ENCODE results near the gene HPS4. TPM values are rescaled to one million over a fixed set of nuclear protein-coding genes. Genes with fewer than 3 reads are reported as not detected.

Gene HPS4
- total and polyA plus RNA-seq, 2 experiments from 2014 or later, result 16.2 to 27.1 TPM

DNA sequence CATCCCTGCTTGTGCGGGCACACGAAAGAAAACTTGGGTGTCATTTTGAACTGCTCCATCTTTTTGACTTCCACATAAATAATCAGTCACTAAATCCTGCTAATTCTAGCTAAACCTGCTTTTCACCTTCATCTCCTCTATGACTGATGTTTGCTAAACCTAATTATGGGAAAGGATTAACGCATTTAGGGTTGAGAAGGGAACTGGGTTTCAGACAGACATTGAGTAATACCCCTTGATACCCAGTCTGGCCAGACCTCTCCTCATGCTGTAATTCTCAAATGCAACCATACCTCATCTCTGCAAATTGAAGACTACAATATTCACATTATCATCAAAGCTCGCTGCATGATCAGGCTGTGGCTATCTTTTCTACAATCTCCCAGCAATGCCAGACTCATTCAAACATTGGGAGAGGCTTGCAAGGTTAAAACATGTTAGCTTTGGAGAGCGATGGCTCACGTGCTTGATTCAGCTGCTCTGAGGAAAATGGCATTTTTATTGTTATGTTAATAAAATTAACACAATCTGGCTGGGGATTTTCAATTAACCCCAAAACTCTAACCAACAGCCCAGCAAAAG lies 2.4 kb downstream of the HPS4 start:
- peaks cover 20% of the 10 kb centered on the region for H3K4me1 ChIP-seq (ENCODE audit: insufficient read depth)
- no peaks in the 10 kb centered on the region for H3K27me3 ChIP-seq (replicated peaks; ENCODE audit: insufficient read depth)
- no peak overlapping the region for H2AFZ ChIP-seq
- in situ Hi-C loops (cut with MboI), result no loop called here
- no peak overlapping the region for H3K4me2 ChIP-seq (ENCODE audit: unreplicated experiment)
- H3K4me3 ChIP-seq, result no peak overlapping the region
- H3F3A ChIP-seq (ENCODE audit: insufficient read depth), result no peaks in the 10 kb centered on the region; the same call in 1 of the 2 replicates
- no peaks in the 10 kb centered on the region for H3K9me3 ChIP-seq (ENCODE audit: low read depth)
- no peak overlapping the region for H3K9ac ChIP-seq
- no peaks in the 10 kb centered on the region for H3K36me3 ChIP-seq (ENCODE audit: low read depth)
- H3K79me2 ChIP-seq (ENCODE audit: insufficient read depth), result peaks cover 64% of the 10 kb centered on the region
- no peak for DNase-seq
- H3K27ac ChIP-seq, result no peak overlapping the region
- TF ChIP-seq EZH2 (IDR thresholded peaks at IDR 0.05; ENCODE audit: insufficient read depth, poor library complexity, severe bottlenecking), result no peak
- TF ChIP-seq EZH2phosphoT487 (IDR thresholded peaks at IDR 0.05; ENCODE audit: insufficient read depth, low read depth), result no peak
- no peaks in the 10 kb centered on the region for H3K9me2 ChIP-seq (ENCODE audit: insufficient read depth)
- WGBS, 2 experiments (ENCODE audit: low coverage in 1 of 2, low lambda C conversion rate in 2 of 2, missing lambda C conversion rate in 2 of 2), result 78 to 81% methylated on average over 6 of the region's 6 CpGs
- no peaks in the 10 kb centered on the region for H4K20me1 ChIP-seq (ENCODE audit: insufficient read depth)

GRCh38 chr22:26480611-26480932 lies 3.0 kb downstream of the HPS4 start:
- no peaks in the 10 kb centered on the region for H3K27me3 ChIP-seq (replicated peaks; ENCODE audit: insufficient read depth)
- no peak overlapping the region for H2AFZ ChIP-seq
- H3K36me3 ChIP-seq (ENCODE audit: low read depth), result no peaks in the 10 kb centered on the region
- H3K4me1 ChIP-seq (ENCODE audit: insufficient read depth), result peaks cover 20% of the 10 kb centered on the region
- TF ChIP-seq EZH2phosphoT487 (IDR thresholded peaks at IDR 0.05; ENCODE audit: insufficient read depth, low read depth), result no peak
- TF ChIP-seq EZH2 (IDR thresholded peaks at IDR 0.05; ENCODE audit: insufficient read depth, poor library complexity, severe bottlenecking), result no peak
- no peak overlapping the region for H3K4me2 ChIP-seq (ENCODE audit: unreplicated experiment)
- no peak overlapping the region for H3K27ac ChIP-seq
- no peak for DNase-seq
- no peaks in the 10 kb centered on the region for H4K20me1 ChIP-seq (ENCODE audit: insufficient read depth)
- no peaks in the 10 kb centered on the region; the same call in 1 of the 2 replicates for H3F3A ChIP-seq (ENCODE audit: insufficient read depth)
- H3K9me2 ChIP-seq (ENCODE audit: insufficient read depth), result no peaks in the 10 kb centered on the region
- 100% methylated on average over 2 of the region's 2 CpGs for WGBS, 2 experiments (ENCODE audit: low coverage in 1 of 2, low lambda C conversion rate in 2 of 2, missing lambda C conversion rate in 2 of 2)
- in situ Hi-C loops (cut with MboI), result no loop called here
- no peak overlapping the region for H3K9ac ChIP-seq
- H3K79me2 ChIP-seq (ENCODE audit: insufficient read depth), result peaks cover 58% of the 10 kb centered on the region
- H3K9me3 ChIP-seq (ENCODE audit: low read depth), result no peaks in the 10 kb centered on the region
- no peak overlapping the region for H3K4me3 ChIP-seq

GRCh38 chr22:26479792-26480610 lies 3.6 kb downstream of the HPS4 start:
- no peak overlapping the region for H3K9ac ChIP-seq
- no peaks in the 10 kb centered on the region for H3K9me3 ChIP-seq (ENCODE audit: low read depth)
- no peaks in the 10 kb centered on the region for H3K9me2 ChIP-seq (ENCODE audit: insufficient read depth)
- peaks cover 52% of the 10 kb centered on the region for H3K79me2 ChIP-seq (ENCODE audit: insufficient read depth)
- H2AFZ ChIP-seq, result no peak overlapping the region
- H3K4me1 ChIP-seq (ENCODE audit: insufficient read depth), result peaks cover 16% of the 10 kb centered on the region
- no peak for DNase-seq
- H3K36me3 ChIP-seq (ENCODE audit: low read depth), result no peaks in the 10 kb centered on the region
- H3K27ac ChIP-seq, result no peak overlapping the region
- H3K27me3 ChIP-seq (replicated peaks; ENCODE audit: insufficient read depth), result no peaks in the 10 kb centered on the region
- no peaks in the 10 kb centered on the region; the same call in 1 of the 2 replicates for H3F3A ChIP-seq (ENCODE audit: insufficient read depth)
- in situ Hi-C loops (cut with MboI), result no loop called here
- no peaks in the 10 kb centered on the region for H4K20me1 ChIP-seq (ENCODE audit: insufficient read depth)
- no peak overlapping the region for H3K4me2 ChIP-seq (ENCODE audit: unreplicated experiment)
- no peak for TF ChIP-seq EZH2 (IDR thresholded peaks at IDR 0.05; ENCODE audit: insufficient read depth, poor library complexity, severe bottlenecking)
- TF ChIP-seq EZH2phosphoT487 (IDR thresholded peaks at IDR 0.05; ENCODE audit: insufficient read depth, low read depth), result no peak
- H3K4me3 ChIP-seq, result no peak overlapping the region
- 88 to 90% methylated on average over 12 of the region's 12 CpGs for WGBS, 2 experiments (ENCODE audit: low coverage in 1 of 2, low lambda C conversion rate in 2 of 2, missing lambda C conversion rate in 2 of 2)

- TF ChIP-seq EZH2 (IDR thresholded peaks at IDR 0.05; ENCODE audit: insufficient read depth, poor library complexity, severe bottlenecking) (no peak), EZH2phosphoT487 (IDR thresholded peaks at IDR 0.05; ENCODE audit: insufficient read depth, low read depth) (no peak)
- H3K9ac ChIP-seq, result no peak overlapping the region
- DNase-seq, result no peak
- no peak overlapping the region for H3K4me2 ChIP-seq (ENCODE audit: unreplicated experiment)
- H3K79me2 ChIP-seq (ENCODE audit: insufficient read depth), result peaks cover 47% of the 10 kb centered on the region
- no peaks in the 10 kb centered on the region for H3K36me3 ChIP-seq (ENCODE audit: low read depth)
- in situ Hi-C loops (cut with MboI), result no loop called here
- no peaks in the 10 kb centered on the region for H4K20me1 ChIP-seq (ENCODE audit: insufficient read depth)
- no peaks in the 10 kb centered on the region for H3K9me3 ChIP-seq (ENCODE audit: low read depth)
- no peaks in the 10 kb centered on the region for H3K9me2 ChIP-seq (ENCODE audit: insufficient read depth)
- no peaks in the 10 kb centered on the region for H3F3A ChIP-seq (ENCODE audit: insufficient read depth)
- no peaks in the 10 kb centered on the region for H3K27me3 ChIP-seq (replicated peaks; ENCODE audit: insufficient read depth)
- H2AFZ ChIP-seq, result no peak overlapping the region
- peaks cover 9% of the 10 kb centered on the region for H3K4me1 ChIP-seq (ENCODE audit: insufficient read depth)
- 75 to 76% methylated on average over 12 of the region's 12 CpGs for WGBS, 2 experiments (ENCODE audit: low coverage in 1 of 2, low lambda C conversion rate in 2 of 2, missing lambda C conversion rate in 2 of 2)
- H3K27ac ChIP-seq, result no peak overlapping the region
- no peak overlapping the region for H3K4me3 ChIP-seq
Observed at GRCh38 chr22:26479043-26479791, 4.4 kb downstream of the HPS4 start.
